ENCODE results near the gene CD47.

DNA sequence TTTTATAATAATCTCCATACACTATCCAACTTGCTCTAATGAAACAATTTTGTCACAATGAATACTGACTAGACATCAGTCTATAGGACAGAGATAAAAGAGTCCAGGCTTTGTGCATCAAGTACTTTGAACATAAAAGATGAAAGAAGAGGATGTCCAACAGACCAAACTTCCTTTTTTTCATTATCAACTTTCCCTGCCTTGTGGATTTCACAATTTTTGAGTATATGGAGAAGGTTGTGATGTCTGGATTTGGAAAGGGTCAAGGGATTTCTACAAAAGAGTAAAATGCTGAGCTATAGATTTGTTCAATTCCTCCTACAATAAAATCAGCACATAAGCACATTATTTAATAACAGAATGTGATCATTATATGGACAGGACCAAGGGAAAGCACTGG, 25.7 kb downstream of the CD47 start:
- no peak for TF ChIP-seq CTCF (IDR thresholded peaks at IDR 0.05 in 2 of 3, conservative IDR thresholded peaks at IDR 0.05 in 1 of 3; ENCODE audit: borderline replicate concordance in 1 of 3, insufficient read depth in 1 of 3, low read depth in 2 of 3, low read length in 2 of 3)
- TF ChIP-seq EZH2phosphoT487 (IDR thresholded peaks at IDR 0.05; ENCODE audit: borderline replicate concordance), result no peak
- no peak for TF ChIP-seq ZNF274 (IDR thresholded peaks at IDR 0.05; ENCODE audit: low read depth, low read length)
- TF ChIP-seq, protein P1, sequence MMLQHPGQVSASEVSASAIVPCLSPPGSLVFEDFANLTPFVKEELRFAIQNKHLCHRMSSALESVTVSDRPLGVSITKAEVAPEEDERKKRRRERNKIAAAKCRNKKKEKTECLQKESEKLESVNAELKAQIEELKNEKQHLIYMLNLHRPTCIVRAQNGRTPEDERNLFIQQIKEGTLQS (IDR thresholded peaks at IDR 0.05), result no peak
- TF ChIP-seq EGR1 (IDR thresholded peaks at IDR 0.05; ENCODE audit: low read depth), result no peak
